Prostate gland (tissue), 2 donors: Measurements from ENCODE around the gene MARK3.

Experiments
- POLR2AphosphoS5 ChIP-seq: sonication (generic); formaldehyde crosslinking; IDR thresholded peaks from one replicate; pipeline ENCODE4 v1.6.1; 2017; ENCODE audit warnings: antibody characterized with exemption
- TF ChIP-seq, protein P1 (sequence below), 4 experiments: fragments of 200-600 bp in 2 of 4; fragments of 450-650 bp in 2 of 4; sonication (generic) in 2 of 4; IDR thresholded peaks; 1 replicate in 3 of 4; 2 replicates in 1 of 4; pipeline ENCODE4 v1.5.1; 2016 to 2019; ENCODE audit warnings: antibody characterized with exemption in 4 of 4, mild to moderate bottlenecking in 2 of 4, moderate library complexity in 2 of 4

DNA sequence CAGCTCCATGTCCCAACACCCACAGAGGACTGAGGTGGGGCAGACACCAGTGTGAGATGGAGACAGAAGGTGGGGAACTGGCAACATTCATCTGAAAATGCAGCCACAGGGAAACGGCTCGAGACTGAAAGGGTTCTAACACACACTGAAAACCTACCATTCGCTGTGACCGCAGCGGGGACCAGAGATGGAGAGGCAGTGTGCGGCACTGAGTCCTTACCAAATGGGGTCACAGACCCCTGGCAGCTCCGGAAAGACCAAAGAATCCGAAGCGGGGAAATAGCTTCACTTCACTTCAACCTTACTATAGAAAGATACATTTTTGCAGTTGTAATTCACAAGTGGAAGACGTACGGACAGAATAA, 167.6 kb downstream of the MARK3 start:
- TF ChIP-seq, protein P1, sequence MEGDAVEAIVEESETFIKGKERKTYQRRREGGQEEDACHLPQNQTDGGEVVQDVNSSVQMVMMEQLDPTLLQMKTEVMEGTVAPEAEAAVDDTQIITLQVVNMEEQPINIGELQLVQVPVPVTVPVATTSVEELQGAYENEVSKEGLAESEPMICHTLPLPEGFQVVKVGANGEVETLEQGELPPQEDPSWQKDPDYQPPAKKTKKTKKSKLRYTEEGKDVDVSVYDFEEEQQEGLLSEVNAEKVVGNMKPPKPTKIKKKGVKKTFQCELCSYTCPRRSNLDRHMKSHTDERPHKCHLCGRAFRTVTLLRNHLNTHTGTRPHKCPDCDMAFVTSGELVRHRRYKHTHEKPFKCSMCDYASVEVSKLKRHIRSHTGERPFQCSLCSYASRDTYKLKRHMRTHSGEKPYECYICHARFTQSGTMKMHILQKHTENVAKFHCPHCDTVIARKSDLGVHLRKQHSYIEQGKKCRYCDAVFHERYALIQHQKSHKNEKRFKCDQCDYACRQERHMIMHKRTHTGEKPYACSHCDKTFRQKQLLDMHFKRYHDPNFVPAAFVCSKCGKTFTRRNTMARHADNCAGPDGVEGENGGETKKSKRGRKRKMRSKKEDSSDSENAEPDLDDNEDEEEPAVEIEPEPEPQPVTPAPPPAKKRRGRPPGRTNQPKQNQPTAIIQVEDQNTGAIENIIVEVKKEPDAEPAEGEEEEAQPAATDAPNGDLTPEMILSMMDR (IDR thresholded peaks at IDR 0.05): no peak
- TF ChIP-seq POLR2AphosphoS5: no peak
